Transverse colon (tissue), 4 donors: Measurements from ENCODE around the gene OR52I2.

Source experiments
- CTCF ChIP-seq, 5 experiments: fragments of 200-600 bp in 3 of 5; fragments of 450-650 bp in 2 of 5; sonication (generic) in 3 of 5; IDR thresholded peaks; 1 replicate in 2 of 5; 2 replicates in 3 of 5; pipeline ENCODE4 v1.5.1; 2016 to 2017; ENCODE audit warnings: antibody characterized with exemption in 5 of 5, inconsistent platforms in 3 of 5, mild to moderate bottlenecking in 2 of 5, moderate library complexity in 1 of 5
- POLR2A ChIP-seq: fragments of 450-650 bp; IDR thresholded peaks from one replicate; pipeline ENCODE4 v1.6.1; 2016; ENCODE audit warnings: antibody characterized with exemption, mild to moderate bottlenecking, moderate library complexity
- POLR2AphosphoS5 ChIP-seq, 3 donors: sonication (generic); formaldehyde crosslinking; IDR thresholded peaks; one replicate each; pipeline ENCODE4 v1.6.1; 2016; ENCODE audit warnings: antibody characterized with exemption in 3 of 3

- TF ChIP-seq CTCF (IDR thresholded peaks at IDR 0.05) = no peak
- no peak for TF ChIP-seq POLR2A
- TF ChIP-seq POLR2AphosphoS5 (IDR thresholded peaks at IDR 0.05) = no peak
Observed at GRCh38 chr11:4541071-4541470, 40.5 kb upstream of the OR52I2 start.
